SK-N-MC (cell line): ENCODE results near the gene TKTL1.

ENCODE experiments used
- DNase-seq: peaks from one replicate; pipeline ENCODE4 v3.0.0-alpha.2; 2011; ENCODE audit warnings: low read depth, low spot score
- H3K27ac ChIP-seq: fragments of 200-600 bp; sonication (generic); 2 replicates; pipeline ENCODE4 v1.5.1; 2016; ENCODE audit warnings: mixed run types
- H3K36me3 ChIP-seq: fragments of 200-600 bp; sonication (generic); 2 replicates; pipeline ENCODE4 v1.6.1; 2017; ENCODE audit warnings: antibody characterized with exemption, low read length, mixed read lengths; ENCODE audit not compliant: insufficient read depth
- H3K4me3 ChIP-seq: fragments of 200-600 bp; sonication (generic); 2 replicates; pipeline ENCODE4 v1.5.1; 2016
- H3K9ac ChIP-seq: fragments of 200-600 bp; sonication (generic); 2 replicates; pipeline ENCODE4 v1.8.0; 2017; ENCODE audit warnings: mixed run types, mixed read lengths; ENCODE audit not compliant: insufficient read length
- H3K9me3 ChIP-seq: fragments of 200-600 bp; sonication (generic); 2 replicates; pipeline ENCODE4 v1.6.1; 2017; ENCODE audit warnings: low read depth, mild to moderate bottlenecking, antibody characterized with exemption, low read length, moderate library complexity, mixed read lengths
- EZH2 ChIP-seq: fragments of 200-600 bp; sonication (generic); IDR thresholded peaks from one replicate; pipeline ENCODE4 v1.6.1; 2017; ENCODE audit warnings: antibody characterized with exemption
- FOXP2 ChIP-seq: optimal IDR thresholded peaks from 2 replicates; pipeline ENCODE3; 2011; ENCODE audit warnings: mild to moderate bottlenecking, moderate library complexity; ENCODE audit not compliant: insufficient read depth; ENCODE audit errors: extremely low read length, control extremely low read depth
- POLR2AphosphoS5 ChIP-seq: IDR thresholded peaks from 2 replicates; pipeline ENCODE4 v1.6.1; 2012; ENCODE audit warnings: mild to moderate bottlenecking, low read depth, low read length, borderline replicate concordance

Gene TKTL1

GRCh38 chrX:154308108-154308946 is 12.7 kb downstream of the TKTL1 start:
- Histone ChIP-seq H3K27ac (no peak overlapping the region), H3K9ac (no peak overlapping the region), H3K4me3 (no peak overlapping the region), H3K9me3 (no peaks in the 10 kb centered on the region), H3K36me3 (no peaks in the 10 kb centered on the region)
- no peak for DNase-seq
- no peak for TF ChIP-seq FOXP2
- no peak for TF ChIP-seq EZH2
- TF ChIP-seq POLR2AphosphoS5 = no peak

GRCh38 chrX:154309041-154309775 is 13.6 kb downstream of the TKTL1 start:
- no peak overlapping the region for H3K9ac ChIP-seq
- no peaks in the 10 kb centered on the region for H3K9me3 ChIP-seq
- no peaks in the 10 kb centered on the region for H3K36me3 ChIP-seq
- no peak overlapping the region for H3K4me3 ChIP-seq
- TF ChIP-seq FOXP2 (no peak), POLR2AphosphoS5 (no peak), EZH2 (no peak)
- no peak overlapping the region for H3K27ac ChIP-seq
- DNase-seq = no peak

DNA sequence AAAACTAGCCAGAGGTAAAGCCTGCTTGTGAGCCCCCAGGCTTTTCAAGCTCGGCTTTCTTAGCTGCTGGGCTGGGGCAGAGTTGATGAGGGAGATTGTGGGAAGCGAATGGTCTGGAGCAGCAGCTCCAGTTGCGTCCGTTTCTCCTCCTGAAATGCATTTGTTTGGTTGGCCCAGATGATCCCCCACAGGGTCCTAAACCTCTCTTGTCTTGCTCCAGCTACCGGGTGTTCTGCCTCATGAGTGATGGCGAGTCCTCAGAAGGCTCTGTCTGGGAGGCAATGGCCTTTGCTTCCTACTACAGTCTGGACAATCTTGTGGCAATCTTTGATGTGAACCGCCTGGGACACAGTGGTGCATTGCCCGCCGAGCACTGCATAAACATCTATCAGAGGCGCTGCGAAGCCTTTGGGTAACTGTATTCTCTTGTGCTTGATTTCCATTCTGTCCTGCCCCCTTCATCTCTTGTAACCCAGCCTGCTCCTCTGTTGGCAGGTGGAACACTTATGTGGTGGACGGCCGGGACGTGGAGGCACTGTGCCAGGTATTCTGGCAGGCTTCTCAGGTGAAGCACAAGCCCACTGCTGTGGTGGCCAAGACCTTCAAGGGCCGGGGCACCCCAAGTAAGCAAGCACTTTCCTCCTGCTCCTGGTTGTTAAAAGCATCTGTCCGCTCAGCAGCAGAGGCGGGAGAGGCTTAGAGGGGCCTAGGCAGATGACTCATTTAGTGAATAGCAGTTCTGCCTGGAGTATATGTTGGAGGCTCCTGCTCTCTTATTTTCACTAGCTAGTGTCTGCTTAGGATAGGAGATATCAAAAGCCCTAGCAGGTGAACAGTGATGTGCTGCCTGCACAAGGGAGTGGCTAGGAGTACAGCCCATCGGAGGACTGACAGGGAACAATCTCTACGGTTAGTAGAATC is 15.3 kb downstream of the TKTL1 start:
- Histone ChIP-seq H3K9ac (no peak overlapping the region), H3K4me3 (no peak overlapping the region), H3K27ac (no peak overlapping the region), H3K9me3 (no peaks in the 10 kb centered on the region), H3K36me3 (no peaks in the 10 kb centered on the region)
- no peak for DNase-seq
- TF ChIP-seq FOXP2 (no peak), POLR2AphosphoS5 (no peak), EZH2 (no peak)

GRCh38 chrX:154312116-154312515 is 16.5 kb downstream of the TKTL1 start:
- TF ChIP-seq EZH2 (no peak), POLR2AphosphoS5 (no peak), FOXP2 (no peak)
- DNase-seq = no peak
- H3K36me3 ChIP-seq = no peaks in the 10 kb centered on the region
- H3K9ac ChIP-seq = no peak overlapping the region
- H3K4me3 ChIP-seq = no peak overlapping the region
- no peaks in the 10 kb centered on the region for H3K9me3 ChIP-seq
- H3K27ac ChIP-seq = no peak overlapping the region

- Histone ChIP-seq H3K27ac (no peak overlapping the region), H3K4me3 (no peak overlapping the region), H3K9me3 (no peaks in the 10 kb centered on the region), H3K36me3 (no peaks in the 10 kb centered on the region), H3K9ac (no peak overlapping the region)
- TF ChIP-seq EZH2 (no peak), FOXP2 (no peak), POLR2AphosphoS5 (no peak)
- no peak for DNase-seq
Observed at GRCh38 chrX:154313147-154313546, 17.6 kb downstream of the TKTL1 start.

GRCh38 chrX:154315416-154315815 is 19.8 kb downstream of the TKTL1 start:
- Histone ChIP-seq H3K27ac (no peak overlapping the region), H3K9ac (no peak overlapping the region), H3K9me3 (no peaks in the 10 kb centered on the region), H3K36me3 (no peaks in the 10 kb centered on the region), H3K4me3 (no peak overlapping the region)
- no peak for DNase-seq
- no peak for TF ChIP-seq FOXP2
- TF ChIP-seq POLR2AphosphoS5 = no peak
- no peak for TF ChIP-seq EZH2

GRCh38 chrX:154317391-154317995 is 21.9 kb downstream of the TKTL1 start:
- no peaks in the 10 kb centered on the region for H3K36me3 ChIP-seq
- DNase-seq = no peak
- TF ChIP-seq EZH2 = no peak
- TF ChIP-seq FOXP2 = no peak
- TF ChIP-seq POLR2AphosphoS5 = no peak
- H3K9me3 ChIP-seq = no peaks in the 10 kb centered on the region
- no peak overlapping the region for H3K27ac ChIP-seq
- H3K4me3 ChIP-seq = no peak overlapping the region
- H3K9ac ChIP-seq = no peak overlapping the region
